Sigmoid colon (tissue), 7 donors: Measurements from ENCODE around the gene TAF11L14. TPM values are rescaled to one million over a fixed set of nuclear protein-coding genes. Genes with fewer than 3 reads are reported as not detected.
"Not testable (repeated sequence)": the region's sequence is repeated elsewhere in the genome, so short reads cannot be mapped to it uniquely, and the experiment has no call there.

Experiments
- DNase-seq: peaks from one replicate; pipeline ENCODE4 v3.0.0-alpha.2; 2019
- H3K27ac ChIP-seq, 4 donors: fragments of 200-600 bp; sonication (generic); one replicate each; pipeline ENCODE4 v1.5.1; 2016 to 2019; ENCODE audit warnings: mild to moderate bottlenecking in 1 of 4
- H3K27me3 ChIP-seq, 3 donors: fragments of 200-600 bp; sonication (generic); one replicate each; pipeline ENCODE4 v1.5.1; 2019; ENCODE audit warnings: mild to moderate bottlenecking in 1 of 3
- H3K36me3 ChIP-seq, 4 donors: fragments of 200-600 bp; sonication (generic); one replicate each; pipeline ENCODE4 v1.5.1; 2016 to 2019
- H3K4me1 ChIP-seq, 4 donors: fragments of 200-600 bp; sonication (generic); one replicate each; pipeline ENCODE4 v1.5.1; 2017 to 2019
- H3K4me3 ChIP-seq, 4 donors: fragments of 200-600 bp; sonication (generic); one replicate each; pipeline ENCODE4 v1.5.1; 2017 to 2019; ENCODE audit warnings: mild to moderate bottlenecking in 2 of 4, moderate library complexity in 1 of 4
- H3K9me3 ChIP-seq, 4 donors: fragments of 200-600 bp in 3 of 4; sonication (generic) in 3 of 4; one replicate each; pipeline versions ENCODE4 v1.5.1 to v1.6.1; 2013 to 2019
- CTCF ChIP-seq, 4 experiments: fragments of 450-650 bp in 3 of 4; fragments of 200-600 bp in 1 of 4; IDR thresholded peaks; one replicate each; pipeline ENCODE4 v1.5.1; 2016 to 2019; ENCODE audit warnings: antibody characterized with exemption in 4 of 4, mild to moderate bottlenecking in 3 of 4, moderate library complexity in 2 of 4
- EP300 ChIP-seq, 4 donors: sonication (generic); formaldehyde crosslinking; IDR thresholded peaks; one replicate each; pipeline ENCODE4 v1.6.1; 2017; ENCODE audit warnings: antibody characterized with exemption in 4 of 4
- POLR2A ChIP-seq, 2 donors: fragments of 450-650 bp; IDR thresholded peaks; one replicate each; pipeline ENCODE4 v1.6.1; 2016; ENCODE audit warnings: antibody characterized with exemption in 2 of 2, mild to moderate bottlenecking in 2 of 2, moderate library complexity in 2 of 2
- POLR2AphosphoS5 ChIP-seq, 4 donors: sonication (generic); formaldehyde crosslinking; IDR thresholded peaks; one replicate each; pipeline ENCODE4 v1.6.1; 2017; ENCODE audit warnings: antibody characterized with exemption in 4 of 4
- WGBS, 2 donors: extraction: QIAGEN DNeasy Blood & Tissue Kit; methylation state at CpG; one replicate each; pipeline ENCODE4 v1.1.7; 2013; 5-methylcytosine and 5-hydroxymethylcytosine counted together
- intact Hi-C: fragments of 100-400 bp; cut with DNase I; formaldehyde crosslinking; loops from one replicate; pipeline ENCODE4 v1.15.1; 2023
- polyA plus RNA-seq, 3 donors: library from polyadenylated mRNA; stranded (reverse); fragments of 200-250 nt; gene quantifications; one replicate each; pipeline ENCODE4 v1.2.3, GENCODE V29; 2013
- total RNA-seq, 4 donors: library from RNA; depleted of rRNA; stranded (reverse); fragments of >200 nt; gene quantifications; one replicate each; pipeline ENCODE4 v1.1.0, GENCODE V29; 2016
- donor health status: healthy with polysubstance abuse.
- donor health status: Bipolar disorder and iron deficiency.
- donor health status: healthy.

Gene TAF11L14
- total RNA-seq (not detected), polyA plus RNA-seq (not detected)

- TF ChIP-seq POLR2A (IDR thresholded peaks at IDR 0.05) (no peak), CTCF (IDR thresholded peaks at IDR 0.05) (no peak), POLR2AphosphoS5 (IDR thresholded peaks at IDR 0.05) (no peak), EP300 (IDR thresholded peaks at IDR 0.05) (no peak)
- 87 to 91% methylated on average over 5 of the region's 5 CpGs for WGBS, 2 donors
These were observed at the start of gene TAF11L14 for GRCh38 chr5:17634160-17634559. TSS of gene TAF11L14 (plus strand) at chr5:17634460.

DNA sequence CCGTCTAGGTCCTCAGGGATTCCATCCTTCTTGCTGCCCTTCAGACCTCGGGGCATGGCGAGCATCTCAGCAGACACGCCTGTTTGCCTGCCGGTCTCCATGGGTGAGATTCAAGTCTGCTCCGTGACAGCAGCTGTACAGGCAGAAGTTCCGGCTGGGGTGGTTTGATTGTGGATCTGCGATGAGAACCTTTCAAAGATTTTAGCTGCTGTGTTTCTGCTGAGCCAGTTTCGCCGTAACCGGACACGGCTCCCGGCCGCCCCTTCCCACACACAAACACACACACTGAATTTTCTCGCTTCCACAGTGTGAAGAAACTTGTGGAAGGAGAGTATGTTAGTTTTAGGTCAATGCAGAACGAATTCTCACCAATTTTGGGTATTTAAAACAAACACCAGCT lies 48.6 kb upstream of the TAF11L14 start, which contains the start of gene TAF11L7:
TAF11L7 (minus strand) TSS at position 101 of the 400 bp plus-strand sequence.
- H3K4me3 ChIP-seq, DNase-seq, H3K4me1 ChIP-seq, H3K9me3 ChIP-seq, H3K27me3 ChIP-seq, H3K36me3 ChIP-seq, intact Hi-C loops, H3K27ac ChIP-seq: not testable (repeated sequence)
- WGBS, 2 donors = no CpG with 5 or more reads among the region's 16 CpGs

More at GRCh38 chr5:17634160-17634559, at the start of gene TAF11L14:
- no peak within 1 kb of the TSS for H3K4me3 ChIP-seq
- H3K27me3 ChIP-seq = no peaks in the 10 kb centered on the region
- no peaks in the 10 kb centered on the region for H3K4me1 ChIP-seq
- intact Hi-C loops = no loop called here
- no peak for DNase-seq
- H3K9me3 ChIP-seq = no peaks in the 10 kb centered on the region
- H3K36me3 ChIP-seq = no peaks in the 10 kb centered on the region
- H3K27ac ChIP-seq = no peak within 1 kb of the TSS

DNA sequence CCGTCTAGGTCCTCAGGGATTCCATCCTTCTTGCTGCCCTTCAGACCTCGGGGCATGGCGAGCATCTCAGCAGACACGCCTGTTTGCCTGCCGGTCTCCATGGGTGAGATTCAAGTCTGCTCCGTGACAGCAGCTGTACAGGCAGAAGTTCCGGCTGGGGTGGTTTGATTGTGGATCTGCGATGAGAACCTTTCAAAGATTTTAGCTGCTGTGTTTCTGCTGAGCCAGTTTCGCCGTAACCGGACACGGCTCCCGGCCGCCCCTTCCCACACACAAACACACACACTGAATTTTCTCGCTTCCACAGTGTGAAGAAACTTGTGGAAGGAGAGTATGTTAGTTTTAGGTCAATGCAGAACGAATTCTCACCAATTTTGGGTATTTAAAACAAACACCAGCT lies 43.4 kb upstream of the TAF11L14 start, which contains the start of gene TAF11L8:
TAF11L8 (minus strand) TSS at position 101 of the 400 bp plus-strand sequence.
- no CpG with 5 or more reads among the region's 16 CpGs for WGBS, 2 donors
- H3K4me1 ChIP-seq, H3K4me3 ChIP-seq, H3K27ac ChIP-seq, DNase-seq, H3K36me3 ChIP-seq, H3K27me3 ChIP-seq, H3K9me3 ChIP-seq, intact Hi-C loops: not testable (repeated sequence)

- H3K27ac ChIP-seq, H3K4me3 ChIP-seq, H3K27me3 ChIP-seq, H3K4me1 ChIP-seq, intact Hi-C loops, H3K36me3 ChIP-seq, DNase-seq, H3K9me3 ChIP-seq: not testable (repeated sequence)
- WGBS, 2 donors = 95 to 96% methylated on average over 8 to 10 of the region's 15 CpGs
These were observed 40.0 kb upstream of the TAF11L14 start, which contains the start of gene TAF11L9 for GRCh38 chr5:17594255-17594654. TSS of gene TAF11L9 (minus strand) at chr5:17594394.

- H3K36me3 ChIP-seq, DNase-seq, H3K27me3 ChIP-seq, H3K4me1 ChIP-seq, H3K27ac ChIP-seq, H3K9me3 ChIP-seq, intact Hi-C loops, H3K4me3 ChIP-seq: not testable (repeated sequence)
- no CpG with 5 or more reads among the region's 15 CpGs for WGBS, 2 donors
These were observed 36.5 kb upstream of the TAF11L14 start, which contains the start of gene TAF11L10 for GRCh38 chr5:17597728-17598127. TSS of gene TAF11L10 (minus strand) at chr5:17597828.

- 23 to 67% methylated on average over 6 of the region's 6 CpGs for WGBS, 2 donors
- intact Hi-C loops, H3K9me3 ChIP-seq, H3K4me1 ChIP-seq, H3K4me3 ChIP-seq, DNase-seq, H3K36me3 ChIP-seq, H3K27ac ChIP-seq, H3K27me3 ChIP-seq: not testable (repeated sequence)
These were observed 30.4 kb upstream of the TAF11L14 start, which contains the start of gene TAF11L11 for GRCh38 chr5:17603880-17604279. TSS of gene TAF11L11 (plus strand) at chr5:17604183.

- Histone ChIP-seq H3K36me3 (no peaks in the 10 kb centered on the region), H3K27me3 (no peaks in the 10 kb centered on the region), H3K4me1 (no peaks in the 10 kb centered on the region), H3K4me3 (no peak overlapping the region), H3K27ac (no peak overlapping the region), H3K9me3 (no peaks in the 10 kb centered on the region)
- intact Hi-C loops = no loop called here
- TF ChIP-seq EP300 (IDR thresholded peaks at IDR 0.05) = no peak
- no peak for TF ChIP-seq CTCF (IDR thresholded peaks at IDR 0.05)
- TF ChIP-seq POLR2AphosphoS5 (IDR thresholded peaks at IDR 0.05) = no peak
- TF ChIP-seq POLR2A (IDR thresholded peaks at IDR 0.05) = no peak
- WGBS, 2 donors = 94 to 98% methylated on average over 14 of the region's 14 CpGs
- DNase-seq = no peak
These were observed 29.3 kb upstream of the TAF11L14 start for GRCh38 chr5:17604951-17605350.

DNA sequence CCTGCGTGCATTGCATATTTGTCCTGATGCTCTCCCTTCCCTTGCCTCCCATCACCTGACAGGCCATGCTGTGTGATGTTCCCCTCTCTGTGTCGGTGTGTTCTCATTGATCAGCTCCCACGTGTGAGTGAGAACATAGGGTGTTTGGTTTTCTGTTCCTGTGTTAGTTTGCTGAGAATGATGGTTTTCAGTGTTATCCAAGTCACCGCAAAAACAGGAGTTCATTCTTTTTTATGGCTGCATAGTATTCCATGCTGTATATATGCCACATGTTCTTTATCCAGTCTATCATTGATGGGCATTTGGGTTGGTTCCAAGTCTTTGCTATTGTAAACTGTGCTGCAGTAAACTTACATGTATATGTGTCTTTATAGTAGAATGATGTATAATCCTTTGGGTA lies 26.8 kb upstream of the TAF11L14 start:
- H3K4me1 ChIP-seq, intact Hi-C loops, H3K27me3 ChIP-seq, DNase-seq, H3K9me3 ChIP-seq, H3K36me3 ChIP-seq, H3K27ac ChIP-seq, H3K4me3 ChIP-seq: not testable (repeated sequence)
- WGBS, 2 donors = 82 to 94% methylated on average over 4 of the region's 4 CpGs

GRCh38 chr5:17610092-17610491 lies 24.2 kb upstream of the TAF11L14 start, which contains the start of gene TAF11L12:
TSS of gene TAF11L12 (plus strand) at chr5:17610392.
- 50 to 85% methylated on average over 2 of the region's 2 CpGs for WGBS, 2 donors
- H3K9me3 ChIP-seq, intact Hi-C loops, DNase-seq, H3K27ac ChIP-seq, H3K27me3 ChIP-seq, H3K36me3 ChIP-seq, H3K4me3 ChIP-seq, H3K4me1 ChIP-seq: not testable (repeated sequence)
